ENCODE measurements around the gene ATP10B.

GRCh38 chr5:160844177-160844576, 7.8 kb downstream of the ATP10B start:
- TF ChIP-seq POLR2AphosphoS5 (IDR thresholded peaks at IDR 0.05) (no peak), CTCF (IDR thresholded peaks at IDR 0.05) (no peak), EP300 (IDR thresholded peaks at IDR 0.05) (no peak), POLR2A (IDR thresholded peaks at IDR 0.05) (no peak)
